ENCODE results near the gene MAPRE2. TPM values are rescaled to one million over a fixed set of nuclear protein-coding genes. Genes with fewer than 3 reads are reported as not detected.

Gene MAPRE2
- total RNA-seq, 4 donors from 2014 or later, result 22.9 to 39.2 (median 35.8) TPM

DNA sequence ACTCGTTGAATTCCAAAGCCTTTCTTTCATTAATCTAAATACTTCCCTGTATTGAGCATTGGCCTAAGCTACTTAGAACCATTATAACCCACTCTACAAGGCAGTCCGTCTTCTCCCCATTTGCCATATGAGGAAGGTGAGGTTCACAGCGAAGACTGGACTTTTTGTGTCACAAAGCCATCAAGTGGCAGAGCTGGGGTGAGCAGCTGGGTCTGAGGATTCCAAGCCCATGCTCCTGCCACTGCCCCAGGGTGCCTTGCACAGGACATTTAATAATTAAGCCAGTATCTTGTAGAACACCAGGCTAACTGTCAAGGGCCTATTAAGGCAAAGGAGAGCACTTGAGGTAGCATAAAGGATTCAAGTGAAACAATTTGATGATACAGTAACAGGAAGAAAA is 130.8 kb downstream of the MAPRE2 start:
- ATAC-seq, result no peak
- 85 to 90% methylated on average over 2 of the region's 3 CpGs for WGBS, 2 donors (ENCODE audit: low coverage in 1 of 2)
- H3K27ac ChIP-seq, result peak overlapping the region in 1 of 4 donors; percentile 46

DNA sequence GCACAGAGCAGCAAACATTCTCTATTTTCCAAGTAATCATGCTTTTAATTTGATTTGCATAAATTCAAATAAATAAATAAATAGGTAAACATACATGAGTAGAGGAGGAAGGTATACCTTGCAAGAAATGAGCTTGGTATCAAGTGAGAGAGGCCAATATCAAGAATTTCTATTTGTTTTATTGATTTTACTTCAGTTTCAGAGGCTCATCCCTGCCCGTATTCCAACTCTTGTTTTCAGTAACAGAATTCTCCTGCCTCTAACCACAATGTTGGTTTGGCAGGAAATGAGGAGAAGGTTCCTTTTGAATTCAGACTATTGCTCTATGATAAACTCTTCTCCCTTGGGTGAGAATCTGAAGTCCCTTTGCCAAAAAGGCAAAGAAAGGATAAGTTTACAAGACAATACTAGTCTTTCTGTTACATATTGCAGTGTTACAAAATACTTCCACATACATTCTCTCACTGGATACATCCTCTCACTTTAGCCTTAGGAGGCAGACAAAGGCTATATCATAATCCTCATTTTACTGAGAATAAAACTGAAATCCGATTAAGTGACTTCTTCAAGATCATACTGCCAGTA is 131.3 kb downstream of the MAPRE2 start:
- 73 to 79% methylated on average over 1 to 2 of the region's 2 CpGs for WGBS, 2 donors (ENCODE audit: low coverage in 1 of 2)
- TF ChIP-seq POLR2AphosphoS5 (IDR thresholded peaks at IDR 0.05), result no peak
- no peak for TF ChIP-seq POLR2A (IDR thresholded peaks at IDR 0.05)
- TF ChIP-seq CTCF (IDR thresholded peaks at IDR 0.05), result no peak
- TF ChIP-seq EP300 (IDR thresholded peaks at IDR 0.05), result no peak
- H3K9me3 ChIP-seq, result no peaks in the 10 kb centered on the region
- no peaks in the 10 kb centered on the region for H3K36me3 ChIP-seq
- H3K27ac ChIP-seq, result peak overlapping the region in 1 of 4 donors; percentile 46
- no peak overlapping the region for H3K4me3 ChIP-seq
- H3K27me3 ChIP-seq, result no peaks in the 10 kb centered on the region
- H3K4me1 ChIP-seq, result peaks cover 0 to 20% (median 0%) of the 10 kb centered on the region in 3 donors
- no peak for ATAC-seq

More for the DNA sequence above, 130.8 kb downstream of the MAPRE2 start:
- Histone ChIP-seq H3K9me3 (no peaks in the 10 kb centered on the region), H3K4me1 (peaks cover 0 to 20% (median 0%) of the 10 kb centered on the region in 3 donors), H3K36me3 (no peaks in the 10 kb centered on the region), H3K27me3 (no peaks in the 10 kb centered on the region), H3K4me3 (no peak overlapping the region)
- TF ChIP-seq CTCF (IDR thresholded peaks at IDR 0.05), result no peak
- TF ChIP-seq POLR2AphosphoS5 (IDR thresholded peaks at IDR 0.05), result no peak
- TF ChIP-seq EP300 (IDR thresholded peaks at IDR 0.05), result no peak
- no peak for TF ChIP-seq POLR2A (IDR thresholded peaks at IDR 0.05)

- Histone ChIP-seq H3K4me3 (no peak overlapping the region), H3K27ac (no peak overlapping the region), H3K36me3 (no peaks in the 10 kb centered on the region), H3K27me3 (no peaks in the 10 kb centered on the region), H3K9me3 (no peaks in the 10 kb centered on the region), H3K4me1 (peaks cover 0 to 20% (median 0%) of the 10 kb centered on the region in 3 donors)
- no peak for ATAC-seq
- TF ChIP-seq EP300 (IDR thresholded peaks at IDR 0.05) (no peak), POLR2A (IDR thresholded peaks at IDR 0.05) (no peak), POLR2AphosphoS5 (IDR thresholded peaks at IDR 0.05) (no peak), CTCF (IDR thresholded peaks at IDR 0.05) (no peak)
- 21 to 43% methylated on average over 3 to 5 of the region's 5 CpGs for WGBS, 2 donors (ENCODE audit: low coverage in 1 of 2)
These were observed 133.0 kb downstream of the MAPRE2 start for GRCh38 chr18:35174093-35174731.

- peaks cover 0 to 20% (median 0%) of the 10 kb centered on the region in 3 donors for H3K4me1 ChIP-seq
- H3K9me3 ChIP-seq, result no peaks in the 10 kb centered on the region
- H3K27ac ChIP-seq, result no peak overlapping the region
- WGBS, 2 donors (ENCODE audit: low coverage in 1 of 2), result 50 to 89% methylated on average over 1 to 2 of the region's 2 CpGs
- H3K27me3 ChIP-seq, result no peaks in the 10 kb centered on the region
- H3K36me3 ChIP-seq, result no peaks in the 10 kb centered on the region
- ATAC-seq, result no peak
- H3K4me3 ChIP-seq, result no peak overlapping the region
- TF ChIP-seq POLR2AphosphoS5 (IDR thresholded peaks at IDR 0.05) (no peak), EP300 (IDR thresholded peaks at IDR 0.05) (no peak), POLR2A (IDR thresholded peaks at IDR 0.05) (no peak), CTCF (IDR thresholded peaks at IDR 0.05) (no peak)
These were observed 133.5 kb downstream of the MAPRE2 start for GRCh38 chr18:35174745-35175144.

DNA sequence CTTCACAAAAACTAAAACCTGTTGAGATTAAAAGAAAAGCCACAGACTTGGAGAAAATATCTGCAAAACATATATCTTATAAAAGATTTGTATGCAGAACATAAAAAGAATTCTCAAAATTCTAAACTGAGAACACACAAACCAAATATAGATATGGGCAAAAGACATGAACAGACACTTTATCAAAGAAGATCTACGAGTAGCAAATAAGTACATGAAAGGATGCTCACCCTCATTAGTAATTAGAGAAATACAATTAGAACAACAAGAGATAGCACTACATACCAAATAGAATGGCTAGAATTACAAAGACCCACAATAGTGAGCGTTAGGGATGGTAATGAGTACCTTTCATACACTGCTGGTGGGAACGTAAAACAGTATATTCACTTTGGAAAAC is 135.7 kb downstream of the MAPRE2 start:
- TF ChIP-seq CTCF (IDR thresholded peaks at IDR 0.05) (no peak), POLR2AphosphoS5 (IDR thresholded peaks at IDR 0.05) (no peak), POLR2A (IDR thresholded peaks at IDR 0.05) (no peak), EP300 (IDR thresholded peaks at IDR 0.05) (no peak)
- no peak overlapping the region for H3K4me3 ChIP-seq
- ATAC-seq, result no peak
- peaks cover 9% of the 10 kb centered on the region for H3K27me3 ChIP-seq
- H3K9me3 ChIP-seq, result no peaks in the 10 kb centered on the region
- peaks cover 0 to 11% (median 0%) of the 10 kb centered on the region in 3 donors for H3K4me1 ChIP-seq
- H3K27ac ChIP-seq, result no peak overlapping the region
- WGBS, 2 donors (ENCODE audit: low coverage in 1 of 2), result 91 to 94% methylated on average over 3 of the region's 3 CpGs
- H3K36me3 ChIP-seq, result no peaks in the 10 kb centered on the region

All from gastroesophageal sphincter (tissue), 4 donors.